HepG2 (cell line): Measurements from ENCODE around the gene TCEANC2. TPM values are rescaled to one million over a fixed set of nuclear protein-coding genes. Genes with fewer than 3 reads are reported as not detected.

ENCODE experiments used
- ATAC-seq: fragments of 200-7000 bp; cut with Tn5 transposase; 3 replicates; pipeline ENCODE4 v1.9.1; 2020; ENCODE audit warnings: mild to moderate bottlenecking, moderate library complexity
- BruUV-seq: library from RNA; stranded (reverse); fragments of 400-500 nt; replicated peaks from 2 replicates; lab custom pipeline; 2021; lab: Mats Ljungman, UMichigan
- CTCF ChIA-PET: fragments of 300-600 bp; formaldehyde crosslinking; extraction: SDS; loops from one replicate; lab custom pipeline; 2021; ENCODE audit warnings: low total read pairs, inconsistent platforms, low intra/inter-chr PET ratio; lab: Yijun Ruan, JAX
- POLR2A ChIA-PET: fragments of 350-600 bp; sonication (Branson Sonifier 250); formaldehyde crosslinking; loops from one replicate; lab custom pipeline; 2020; ENCODE audit warnings: antibody characterized with exemption, inconsistent platforms; lab: Yijun Ruan, JAX
- DNase-seq: peaks from one replicate; pipeline ENCODE4 v3.0.0-alpha.2; 2015; ENCODE audit warnings: low spot score
- FAIRE-seq: peaks from 3 replicates; lab custom pipeline; 2011; peaks lifted over from hg19 to GRCh38; lab: Jason Lieb, UNC
- H2AFZ ChIP-seq: one replicate; pipeline ENCODE4 v1.6.1; 2011; ENCODE audit warnings: low read length, inconsistent platforms
- H3K27ac ChIP-seq: fragments of 300-600 bp; 3 replicates; pipeline ENCODE4 v1.8.0; 2011; ENCODE audit warnings: mixed run types, mild to moderate bottlenecking, mixed read lengths, low read length, inconsistent platforms; ENCODE audit not compliant: insufficient read depth; ENCODE audit errors: extremely low read length
- H3K27me3 ChIP-seq, 2 experiments: fragments of 200-600 bp in 1 of 2; 2 replicates in 1 of 2; 3 replicates in 1 of 2; pipeline versions ENCODE4 v1.6.0 to v1.8.0; 2011; ENCODE audit warnings: low read length in 2 of 2, mild to moderate bottlenecking in 2 of 2, moderate library complexity in 2 of 2, inconsistent platforms in 1 of 2; ENCODE audit not compliant: insufficient read depth in 2 of 2, control insufficient read depth in 1 of 2
- H3K36me3 ChIP-seq, 2 experiments: fragments of 200-600 bp in 1 of 2; replicated peaks in 1 of 2; 2 replicates in 1 of 2; 3 replicates in 1 of 2; pipeline versions ENCODE4 v1.5.1 to v1.8.0; 2011; ENCODE audit warnings: low read length in 2 of 2, inconsistent platforms in 1 of 2; ENCODE audit not compliant: insufficient read depth in 2 of 2, control insufficient read depth in 1 of 2
- H3K4me1 ChIP-seq: 2 replicates; pipeline ENCODE4 v1.5.1; 2012; ENCODE audit warnings: low read length, inconsistent platforms; ENCODE audit not compliant: insufficient read depth
- H3K4me2 ChIP-seq: 2 replicates; pipeline ENCODE4 v1.6.0; 2011; ENCODE audit warnings: low read depth, low read length, inconsistent platforms
- H3K4me3 ChIP-seq, 3 experiments: fragments of 200-600 bp in 1 of 3; sonication (generic), shearing (Covaris generic) in 1 of 3; replicated peaks in 1 of 3; 2 replicates each; pipeline ENCODE4 v1.5.1; 2011 to 2016; ENCODE audit warnings: low read length in 3 of 3, inconsistent platforms in 2 of 3, low read depth in 2 of 3, mild to moderate bottlenecking in 2 of 3, control low read depth in 1 of 3, mixed read lengths in 1 of 3; ENCODE audit not compliant: insufficient read depth in 1 of 3
- H3K79me2 ChIP-seq: one replicate; pipeline ENCODE4 v1.6.1; 2011; ENCODE audit warnings: low read length, inconsistent platforms; ENCODE audit not compliant: insufficient read depth
- H3K9ac ChIP-seq: 2 replicates; pipeline ENCODE4 v1.6.0; 2011; ENCODE audit warnings: mild to moderate bottlenecking, low read depth, low read length, inconsistent platforms; ENCODE audit not compliant: insufficient read depth
- H3K9me3 ChIP-seq: 2 replicates; pipeline ENCODE4 v1.5.1; 2012; ENCODE audit warnings: mild to moderate bottlenecking, low read length
- H4K20me1 ChIP-seq: 2 replicates; pipeline ENCODE4 v1.6.0; 2011; ENCODE audit warnings: inconsistent platforms, mild to moderate bottlenecking, low read length, moderate library complexity; ENCODE audit not compliant: insufficient read depth
- BCLAF1 ChIP-seq: fragments of 450-650 bp; IDR thresholded peaks from 2 replicates; pipeline ENCODE4 v1.6.1; 2017; ENCODE audit warnings: mild to moderate bottlenecking
- CREB3 ChIP-seq: sonication (generic); formaldehyde crosslinking; IDR thresholded peaks from 2 replicates; pipeline ENCODE4 v1.5.0; 2020; ENCODE audit warnings: missing genetic modification reagents
- HHEX ChIP-seq: IDR thresholded peaks from 2 replicates; pipeline ENCODE4 v1.6.1; 2016; ENCODE audit warnings: control low read depth
- HNRNPL ChIP-seq: fragments of 200-400 bp; formaldehyde crosslinking; IDR thresholded peaks from 2 replicates; pipeline ENCODE4 v1.6.1; 2017; ENCODE audit warnings: mild to moderate bottlenecking, low read depth, low read length
- KLF16 ChIP-seq, 2 experiments: sonication (generic) in 1 of 2; formaldehyde crosslinking in 1 of 2; IDR thresholded peaks; 2 replicates each; pipeline versions ENCODE4 v1.6.1 to v1.8.0; 2016 to 2023; ENCODE audit warnings: missing genetic modification reagents in 2 of 2, missing compliant biosample characterization in 1 of 2
- MAF1 ChIP-seq: sonication (generic); formaldehyde crosslinking; IDR thresholded peaks from 2 replicates; pipeline ENCODE4 v1.5.0; 2020; ENCODE audit warnings: missing genetic modification reagents, borderline replicate concordance
- MYNN ChIP-seq: sonication (generic); formaldehyde crosslinking; IDR thresholded peaks from 2 replicates; pipeline ENCODE4 v1.4.0; 2020; ENCODE audit warnings: mild to moderate bottlenecking, low read depth, missing genetic modification reagents
- ZNF441 ChIP-seq: sonication (generic); formaldehyde crosslinking; IDR thresholded peaks from 2 replicates; pipeline ENCODE4 v1.7.0; 2021; ENCODE audit warnings: missing genetic modification reagents, borderline replicate concordance
- ZNF552 ChIP-seq: sonication (generic); formaldehyde crosslinking; IDR thresholded peaks from 2 replicates; pipeline ENCODE4 v1.9.0; 2022; ENCODE audit warnings: missing genetic modification reagents, mild to moderate bottlenecking, borderline replicate concordance
- ZNF607 ChIP-seq: sonication (generic); formaldehyde crosslinking; IDR thresholded peaks from 2 replicates; pipeline ENCODE4 v1.5.1; 2020; ENCODE audit warnings: missing genetic modification reagents, mild to moderate bottlenecking, borderline replicate concordance
- ZNF687 ChIP-seq: sonication (generic); formaldehyde crosslinking; IDR thresholded peaks from 2 replicates; pipeline ENCODE4 v1.5.1; 2020; ENCODE audit warnings: mild to moderate bottlenecking, missing genetic modification reagents, moderate library complexity
- ZSCAN9 ChIP-seq: IDR thresholded peaks from 2 replicates; pipeline ENCODE4 v1.6.1; 2016; ENCODE audit warnings: borderline replicate concordance
- ZUFSP ChIP-seq: sonication (generic); formaldehyde crosslinking; IDR thresholded peaks from 2 replicates; pipeline ENCODE4 v1.9.0; 2021; ENCODE audit warnings: missing genetic modification reagents, mild to moderate bottlenecking, borderline replicate concordance
- WGBS: methylation state at CpG from one replicate; pipeline ENCODE4 v1.1.6; 2017; ENCODE audit warnings: low lambda C conversion rate; 5-methylcytosine and 5-hydroxymethylcytosine counted together
- in situ Hi-C: cut with HindIII; loops from 2 replicates; pipeline ENCODE4 v1.10.0; 2017; ENCODE audit warnings: low pct_unique_long_range_greater_than_20kb; ENCODE audit not compliant: extremely low pct_ligation_motif_present
- intact Hi-C: fragments of 100-400 bp; cut with micrococcal nuclease; formaldehyde crosslinking; loops from one replicate; pipeline ENCODE4 v1.10.0; 2022; ENCODE audit not compliant: unreplicated experiment
- polyA plus RNA-seq, 8 experiments: library from polyadenylated mRNA; depleted of rRNA in 3 of 8; stranded (reverse) in 7 of 8; unstranded in 1 of 8; fragments of >200 nt; fragmentation: Illumina TruSeq in 4 of 8; extraction: Trizol in 4 of 8; gene quantifications; 2 replicates each; pipeline versions ENCODE4 v1.2.1 to v1.2.3, GENCODE V29; 2011 to 2016; ENCODE audit warnings: low read depth in 4 of 8, missing spikeins in 1 of 8, mixed read lengths in 1 of 8; ENCODE audit not compliant: insufficient read depth in 1 of 8
- total RNA-seq, 5 experiments: library from RNA; depleted of rRNA; stranded (reverse); fragments of >200 nt; fragmentation: Illumina TruSeq; extraction: Trizol; gene quantifications; 2 replicates each; pipeline ENCODE4 v1.2.3, GENCODE V29; 2016; ENCODE audit warnings: low read depth in 1 of 5

TCEANC2 gene
- total and polyA plus RNA-seq, 2 of the 13 experiments (the other 11 are each of a cell fraction or from before 2014, with no cell fraction given): 3.8 to 5.0 TPM

- ATAC-seq (peak; percentile 44), FAIRE-seq (no peak), DNase-seq (no peak)
- H3K4me2 ChIP-seq: peak overlapping the region; percentile 98
- CTCF ChIA-PET: interaction anchor here (1.0 to 3.0 kb wide), 4 partner anchors 8 to 367 kb away, joined by 3 to 11 read pairs (median 4); no protein-coding TSS in a partner anchor
- no peaks in the 10 kb centered on the region for H4K20me1 ChIP-seq
- peaks cover 6 to 33% of the 10 kb centered on the region in 2 experiments; a peak in 3 of 5 replicates for H3K27me3 ChIP-seq
- H3K79me2 ChIP-seq: no peaks in the 10 kb centered on the region
- H3K9me3 ChIP-seq: no peaks in the 10 kb centered on the region
- intact Hi-C loops (no loop called here), in situ Hi-C loops (loop anchor here (5.0 kb wide), 1 partner anchor 365 kb away; no protein-coding TSS in a partner anchor)
- H3K4me3 ChIP-seq: peak overlapping the region; percentile 55 to 78 (median 60)
- POLR2A ChIA-PET: interaction anchor here (0.9 to 2.4 kb wide), 3 partner anchors 14 to 368 kb away, joined by 3 to 9 read pairs (median 5); partner anchors contain the start of genes CYB5RL and MRPL37
- peaks cover 63% of the 10 kb centered on the region for H3K4me1 ChIP-seq
- H3K36me3 ChIP-seq: no peaks in the 10 kb centered on the region
- no TSS peak for BruUV-seq
- H2AFZ ChIP-seq: no peak overlapping the region
- H3K27ac ChIP-seq: no peak overlapping the region
- 0% methylated on average over 3 of the region's 14 CpGs for WGBS
- H3K9ac ChIP-seq: peak overlapping the region; percentile 39; the same call in 1 of the 2 replicates
- TF ChIP-seq CREB3 (no peak), HNRNPL (peak; percentile 22; the same call in 1 of the 2 replicates), ZNF607 (0 out of 2 replicates have a peak, but pooled peaks have one; percentile 2), ZNF552 (CRISPR knock-in tag) (no peak), ZNF687 (CRISPR knock-in tag) (peak; percentile 40; the same call in 1 of the 2 replicates), KLF16 (CRISPR knock-in tag; IDR thresholded peaks at IDR 0.05) (no peak), HHEX (CRISPR knock-in tag) (no peak), ZUFSP (no peak), BCLAF1 (no peak), MAF1 (CRISPR knock-in tag) (no peak), MYNN (CRISPR knock-in tag) (no peak), ZNF441 (CRISPR knock-in tag) (no peak), ZSCAN9 (CRISPR knock-in tag) (no peak)
These were observed 68.8 kb downstream of the TCEANC2 start for GRCh38 chr1:54122135-54122751.
